ENCODE results near the gene NCEH1. TPM values are rescaled to one million over a fixed set of nuclear protein-coding genes. Genes with fewer than 3 reads are reported as not detected.

The NCEH1 gene
- total RNA-seq, 1 experiment from 2014 or later: 11.5 TPM

GRCh38 chr3:172601066-172601832, 109.6 kb downstream of the NCEH1 start:
- ATAC-seq: no peak
- no peak for TF ChIP-seq POLR2AphosphoS5 (IDR thresholded peaks at IDR 0.05; ENCODE audit: low read depth, low read length)
- no peak for TF ChIP-seq EZH2 (IDR thresholded peaks at IDR 0.05)
- no peak for TF ChIP-seq CBX3 (IDR thresholded peaks at IDR 0.05; ENCODE audit: low read depth)
- TF ChIP-seq JUND (IDR thresholded peaks at IDR 0.05): no peak
- TF ChIP-seq ZBTB33 (IDR thresholded peaks at IDR 0.05; ENCODE audit: extremely low read depth, insufficient replicate concordance, low read length): no peak
- TF ChIP-seq EZH2phosphoT487 (IDR thresholded peaks at IDR 0.05; ENCODE audit: borderline replicate concordance): no peak
- TF ChIP-seq POLR2A (IDR thresholded peaks at IDR 0.05; ENCODE audit: borderline replicate concordance, extremely low read depth, insufficient read depth, insufficient read length): no peak
- no peak for TF ChIP-seq SP1 (IDR thresholded peaks at IDR 0.05; ENCODE audit: low read depth)
- no peak for TF ChIP-seq ZFX (IDR thresholded peaks at IDR 0.05)
- TF ChIP-seq FOSL1 (IDR thresholded peaks at IDR 0.05; ENCODE audit: low read depth): no peak
- no peak for TF ChIP-seq ATF3 (IDR thresholded peaks at IDR 0.05)
- TF ChIP-seq REST (IDR thresholded peaks at IDR 0.05; ENCODE audit: low read depth): no peak
- TF ChIP-seq ZNF274 (IDR thresholded peaks at IDR 0.05; ENCODE audit: low read depth, low read length): no peak
- TF ChIP-seq CEBPB (IDR thresholded peaks at IDR 0.05; ENCODE audit: low read depth): no peak
- TF ChIP-seq ELF1 (IDR thresholded peaks at IDR 0.05; ENCODE audit: borderline replicate concordance, low read depth): no peak
- no peaks in the 10 kb centered on the region for H3K27me3 ChIP-seq (ENCODE audit: insufficient read depth, low read length)
- intact Hi-C loops (cut with micrococcal nuclease): no loop called here
- no peaks in the 10 kb centered on the region for H3K9me3 ChIP-seq (ENCODE audit: control insufficient read depth in 1 of 2, insufficient read depth in 1 of 2, low read depth in 1 of 2, low read length in 2 of 2)
- no peak overlapping the region for H3K27ac ChIP-seq (ENCODE audit: low read depth, low read length)
- H3K9ac ChIP-seq (ENCODE audit: low read length): no peak overlapping the region
- ChIA-PET POLR2A (no interaction called here), RAD21 (ENCODE audit: low non-redundant PET in 1 of 2, low total read pairs in 2 of 2, uncharacterized antibody in 2 of 2, unreplicated experiment in 2 of 2) (no interaction called here), CTCF (interaction anchor here (1.0 kb wide), 1 partner anchor 20 kb away, joined by 3 read pairs; no protein-coding TSS in a partner anchor)
- no peaks in the 10 kb centered on the region for H3K4me1 ChIP-seq (ENCODE audit: control insufficient read depth in 1 of 2, insufficient read depth in 2 of 2, low read length in 2 of 2)
- H3K36me3 ChIP-seq (ENCODE audit: control insufficient read depth in 1 of 2, insufficient read depth in 2 of 2, low read length in 2 of 2): no peaks in the 10 kb centered on the region
- H3K4me2 ChIP-seq (ENCODE audit: low read length): no peak overlapping the region
- no peak overlapping the region for H2AFZ ChIP-seq (ENCODE audit: low read depth, low read length, poor library complexity, severe bottlenecking)
- BruUV-seq (replicated peaks): no TSS peak
- no peaks in the 10 kb centered on the region for H4K20me1 ChIP-seq (ENCODE audit: insufficient read depth)
- H3K9me2 ChIP-seq (ENCODE audit: insufficient read depth): no peaks in the 10 kb centered on the region
- no peaks in the 10 kb centered on the region for H3K79me2 ChIP-seq (ENCODE audit: insufficient read depth, low read length)
- no peak for DNase-seq (ENCODE audit: low read depth, low spot score)
- no peak overlapping the region for H3K4me3 ChIP-seq (replicated peaks in 1 of 2; ENCODE audit: low read depth in 1 of 2, low read length in 2 of 2)

All from HCT116 (cell line).